Panc1 (cell line): ENCODE results near the gene FA2H. TPM values are rescaled to one million over a fixed set of nuclear protein-coding genes. Genes with fewer than 3 reads are reported as not detected.
A peak's percentile ranks its signal among the peaks of the same experiment; 100 is the strongest.

Experiments
- ATAC-seq: fragments of 200-7000 bp; cut with Tn5 transposase; 2 replicates; pipeline ENCODE4 v1.9.1; 2020; ENCODE audit warnings: mild to moderate bottlenecking, moderate library complexity
- BruUV-seq: library from RNA; stranded (reverse); fragments of 400-500 nt; replicated peaks from 2 replicates; lab custom pipeline; 2021; lab: Mats Ljungman, UMichigan
- CTCF ChIA-PET: fragments of 300-600 bp; sonication (Branson Sonifier 250); formaldehyde crosslinking; loops from one replicate; lab custom pipeline; 2022; ENCODE audit warnings: antibody characterized with exemption; lab: Charles Lee
- POLR2A ChIA-PET: fragments of 300-600 bp; sonication (Branson Sonifier 250); formaldehyde crosslinking; loops from one replicate; lab custom pipeline; 2022; ENCODE audit warnings: antibody characterized with exemption; lab: Charles Lee
- DNase-seq: peaks from one replicate; pipeline ENCODE4 v3.0.0-alpha.2; 2010; ENCODE audit warnings: low read depth, low spot score
- H3K27ac ChIP-seq: 2 replicates; pipeline ENCODE4 v1.5.1; 2011; ENCODE audit warnings: mild to moderate bottlenecking, low read length, inconsistent platforms
- H3K27me3 ChIP-seq: fragments of 200-500 bp; sonication (Bioruptor generic); 2 replicates; pipeline ENCODE4 v1.6.0; 2014; ENCODE audit warnings: low read length, inconsistent platforms; ENCODE audit not compliant: control insufficient read depth, insufficient read depth
- H3K36me3 ChIP-seq: fragments of 200-500 bp; sonication (Bioruptor generic); 2 replicates; pipeline ENCODE4 v1.5.1; 2014; ENCODE audit warnings: inconsistent platforms, mild to moderate bottlenecking, low read length, moderate library complexity; ENCODE audit not compliant: control insufficient read depth, insufficient read depth
- H3K4me1 ChIP-seq: 2 replicates; pipeline ENCODE4 v1.5.1; 2011; ENCODE audit warnings: inconsistent platforms, mild to moderate bottlenecking, low read length, moderate library complexity; ENCODE audit not compliant: control insufficient read depth, insufficient read depth
- H3K4me3 ChIP-seq, 2 experiments: 2 replicates each; pipeline ENCODE4 v1.5.1; 2011 to 2012; ENCODE audit warnings: low read depth in 2 of 2, low read length in 2 of 2, mild to moderate bottlenecking in 2 of 2, inconsistent platforms in 1 of 2, moderate library complexity in 1 of 2
- H3K9me3 ChIP-seq: fragments of 200-500 bp; sonication (Bioruptor generic); 2 replicates; pipeline ENCODE4 v1.5.1; 2014; ENCODE audit warnings: low read depth, mild to moderate bottlenecking, inconsistent platforms, low read length, moderate library complexity; ENCODE audit not compliant: control insufficient read depth, insufficient read depth
- CTCF ChIP-seq: fragments of 450-650 bp; IDR thresholded peaks from 2 replicates; pipeline ENCODE4 v1.5.1; 2017; ENCODE audit warnings: mild to moderate bottlenecking
- POLR2AphosphoS5 ChIP-seq: IDR thresholded peaks from 2 replicates; pipeline ENCODE4 v1.6.1; 2012; ENCODE audit warnings: mild to moderate bottlenecking, low read depth, low read length, moderate library complexity
- REST ChIP-seq, 2 experiments: IDR thresholded peaks; 2 replicates each; pipeline ENCODE4 v1.6.1; 2011 to 2012; ENCODE audit warnings: low read depth in 2 of 2, control low read depth in 1 of 2, low read length in 1 of 2, mild to moderate bottlenecking in 1 of 2, moderate library complexity in 1 of 2; ENCODE audit not compliant: insufficient read depth in 1 of 2
- SIN3A ChIP-seq: IDR thresholded peaks from 2 replicates; pipeline ENCODE4 v1.6.1; 2012; ENCODE audit warnings: low read depth, mild to moderate bottlenecking, low read length, moderate library complexity, borderline replicate concordance; ENCODE audit not compliant: insufficient read depth
- TCF7L2 ChIP-seq: IDR thresholded peaks from 2 replicates; pipeline ENCODE4 v1.6.1; 2011; ENCODE audit warnings: mild to moderate bottlenecking, low read depth, low read length, inconsistent platforms
- in situ Hi-C: cut with HindIII; loops from 2 replicates; pipeline ENCODE4 v1.10.0; 2016; ENCODE audit warnings: low sequenced_read_pairs, low pct_unique_long_range_greater_than_20kb
- intact Hi-C: fragments of 100-400 bp; cut with micrococcal nuclease; formaldehyde crosslinking; loops from one replicate; pipeline ENCODE4 v1.10.0; 2022; ENCODE audit not compliant: unreplicated experiment
- total RNA-seq: library from RNA; stranded (reverse); gene quantifications from one replicate; pipeline ENCODE4 v1.2.1, GENCODE V29; 2021; ENCODE audit not compliant: unreplicated experiment

Gene FA2H
- total RNA-seq, 1 experiment from 2014 or later, result 0.15 TPM

- Histone ChIP-seq H3K4me1 (no peaks in the 10 kb centered on the region; the same call in 1 of the 2 replicates), H3K4me3 (peak overlapping the region; percentile 80 to 84), H3K27me3 (no peaks in the 10 kb centered on the region), H3K27ac (peak overlapping the region; percentile 62), H3K9me3 (no peaks in the 10 kb centered on the region), H3K36me3 (peaks cover 26% of the 10 kb centered on the region)
- CTCF ChIA-PET, result interaction anchor here (1.4 kb wide), 1 partner anchor 26 kb away, joined by 4 read pairs; no protein-coding TSS in a partner anchor
- POLR2A ChIA-PET, result interaction anchor here (0.7 to 0.8 kb wide), 2 partner anchors 30 to 39 kb away, joined by 3 read pairs; no protein-coding TSS in a partner anchor
- in situ Hi-C loops (no loop called here), intact Hi-C loops (no loop called here)
- DNase-seq, result no peak
- no TSS peak for BruUV-seq
- TF ChIP-seq CTCF (no peak), SIN3A (no peak), POLR2AphosphoS5 (no peak), REST (IDR thresholded peaks at IDR 0.05; ENCODE audit: insufficient read depth in 1 of 2, low read depth in 2 of 2, low read length in 1 of 2) (no peak), TCF7L2 (no peak)
- no peak for ATAC-seq
These were observed 108.6 kb downstream of the FA2H start for GRCh38 chr16:74666010-74666421.

Other genes with a start within 250 kb of the FA2H start
- 75.9 TPM for gene GLG1, start 167.7 kb downstream of the FA2H start, total RNA-seq
- gene RFWD3, start 107.9 kb downstream of the FA2H start, total RNA-seq, result 53.7 TPM
- 4.8 TPM for gene MLKL, start 74.0 kb downstream of the FA2H start, total RNA-seq
- gene WDR59, start 210.3 kb upstream of the FA2H start, total RNA-seq, result 58.7 TPM
- gene ZNRF1, start 224.2 kb upstream of the FA2H start, total RNA-seq, result 52.3 TPM